SKM-1 (cell line): Measurements from ENCODE around the gene LONRF2.

Experiments
- DNase-seq: peaks from one replicate; lab custom pipeline; 2025; ENCODE audit not compliant: unreplicated experiment; lab: John Stamatoyannopoulos, UW

LONRF2 gene

DNA sequence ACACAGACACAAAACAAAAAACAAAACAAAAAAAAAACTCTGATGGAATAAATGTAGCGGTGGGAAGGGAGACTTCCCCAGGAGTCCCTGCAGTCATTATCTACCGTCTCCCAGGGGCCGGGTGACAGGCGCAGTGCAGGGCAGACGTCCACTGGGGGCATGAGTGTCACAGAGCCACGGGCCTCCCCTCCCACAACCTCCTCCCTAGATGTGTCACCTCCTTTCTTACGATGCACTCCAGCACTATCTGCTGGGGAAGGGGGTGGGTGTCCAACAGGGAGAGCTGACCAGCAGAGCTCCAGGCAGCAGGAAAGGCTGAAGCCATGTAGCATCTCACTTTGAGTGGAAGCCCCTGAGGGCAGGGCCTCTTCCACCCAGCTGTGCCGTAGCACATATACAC, 84.5 kb downstream of the LONRF2 start:
- no peak for DNase-seq

DNA sequence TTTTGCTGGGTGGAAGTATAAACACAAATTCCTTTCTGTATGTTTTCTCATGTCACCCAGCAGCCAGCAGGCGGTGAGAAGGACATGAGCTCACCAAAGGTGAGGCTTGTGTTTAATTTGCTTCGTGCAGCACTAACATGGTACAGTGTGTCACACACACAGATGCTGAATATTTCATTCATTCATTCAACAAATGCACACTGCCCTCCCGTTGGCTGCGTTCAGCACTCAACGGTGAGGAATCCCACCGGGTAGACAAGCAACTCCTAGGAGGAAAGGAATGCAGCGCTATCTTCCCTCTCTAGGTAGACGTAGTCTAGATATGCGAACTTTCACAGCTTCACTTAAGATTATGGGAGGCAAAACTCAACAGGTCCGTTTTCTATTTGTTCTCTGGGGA, 85.1 kb downstream of the LONRF2 start:
- no peak for DNase-seq

DNA sequence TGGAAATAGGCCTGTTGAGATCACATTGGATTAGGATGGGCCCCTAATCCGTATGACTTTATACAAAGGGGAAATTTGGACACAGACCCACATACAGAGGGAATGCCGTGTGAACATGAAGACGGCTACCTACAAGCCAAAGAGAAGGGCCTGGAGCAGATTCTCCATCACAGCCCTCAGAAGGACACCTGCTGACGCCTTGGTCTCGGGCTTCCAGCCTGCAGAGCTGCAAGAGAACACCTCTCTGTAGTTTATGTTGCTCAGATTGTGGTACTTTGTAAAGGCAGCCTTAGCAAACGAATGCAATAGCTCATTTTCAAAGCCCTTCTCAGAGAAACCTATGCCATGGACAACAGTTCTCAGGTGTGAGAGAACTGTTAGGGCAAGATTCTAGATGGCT, 86.1 kb downstream of the LONRF2 start:
- no peak for DNase-seq

DNA sequence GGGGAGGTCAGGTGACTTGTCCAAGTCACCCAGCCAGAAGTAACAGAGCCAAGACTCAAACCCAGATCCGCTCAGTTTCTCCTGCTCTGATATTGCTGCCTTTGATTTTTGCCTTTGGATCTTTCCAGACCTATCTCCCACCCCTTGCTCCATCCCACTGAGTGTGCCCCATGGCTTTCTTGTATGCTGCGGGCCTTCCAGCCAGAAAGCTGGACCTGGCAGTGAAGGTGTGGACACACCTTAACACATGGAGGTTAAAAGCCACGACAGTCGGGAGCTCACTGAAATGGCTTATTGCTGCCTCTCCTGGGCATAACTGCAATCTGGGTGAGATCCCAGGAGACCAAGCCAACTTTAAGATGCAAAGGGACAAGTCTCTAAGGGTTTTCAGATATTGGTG, 86.7 kb downstream of the LONRF2 start:
- DNase-seq: no peak

DNA sequence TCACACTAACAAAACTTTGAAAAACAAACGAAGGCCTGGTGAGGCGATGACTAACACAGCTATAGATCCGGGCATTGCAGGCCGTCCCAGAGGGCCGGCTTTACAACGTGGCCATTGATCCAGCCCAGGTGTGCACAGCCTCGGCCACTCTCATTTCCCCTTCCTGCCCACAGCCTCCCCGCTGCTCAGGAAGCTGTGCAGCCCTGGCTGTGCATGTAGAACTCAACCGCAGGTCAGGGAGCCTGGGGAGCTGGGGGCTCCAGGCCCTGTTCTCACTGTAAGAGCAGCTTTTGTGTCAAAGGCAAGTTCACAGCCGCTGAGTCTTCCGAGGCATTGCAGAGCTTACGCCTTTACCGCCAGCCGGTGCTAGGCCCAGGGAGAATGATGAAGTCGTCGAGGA, 87.2 kb downstream of the LONRF2 start:
- no peak for DNase-seq

DNA sequence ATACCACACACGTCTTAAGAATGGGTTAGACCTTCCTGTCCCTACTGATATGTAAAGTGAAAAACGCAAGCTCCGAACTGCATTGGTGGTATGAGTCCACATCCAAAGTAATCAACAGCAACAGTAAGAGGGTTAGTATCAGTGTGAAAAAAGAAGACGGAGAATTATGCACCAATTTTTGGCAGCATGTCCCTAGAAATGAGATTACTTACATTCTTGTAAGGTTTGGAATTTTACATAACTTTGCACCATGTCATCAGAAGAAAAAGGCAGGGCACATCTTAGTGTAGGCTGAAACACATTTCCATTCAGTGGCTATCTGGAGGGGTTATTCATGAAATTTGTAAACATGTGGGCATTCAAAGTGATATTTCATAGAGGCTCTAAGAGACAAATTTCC, 88.2 kb downstream of the LONRF2 start:
- DNase-seq: no peak

DNA sequence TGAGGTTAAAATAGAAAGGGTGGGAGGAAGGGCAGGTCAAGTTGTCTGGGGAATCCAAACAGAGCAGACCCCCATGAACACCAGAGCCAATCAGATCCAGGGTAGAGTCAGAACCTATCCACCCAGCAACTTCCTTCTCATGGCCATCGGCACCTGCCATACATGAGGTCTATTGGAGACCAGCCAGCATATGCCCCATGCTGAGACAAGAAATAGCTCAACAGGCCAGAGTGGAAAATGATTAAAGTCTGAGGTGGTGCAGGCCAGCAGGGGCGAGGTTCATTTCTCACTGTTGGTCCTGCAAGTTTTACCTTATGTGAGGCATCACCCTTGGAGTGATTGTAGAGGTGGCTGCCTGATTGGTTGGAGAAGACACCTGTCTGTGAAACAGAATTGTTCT, 89.2 kb downstream of the LONRF2 start:
- DNase-seq: no peak

DNA sequence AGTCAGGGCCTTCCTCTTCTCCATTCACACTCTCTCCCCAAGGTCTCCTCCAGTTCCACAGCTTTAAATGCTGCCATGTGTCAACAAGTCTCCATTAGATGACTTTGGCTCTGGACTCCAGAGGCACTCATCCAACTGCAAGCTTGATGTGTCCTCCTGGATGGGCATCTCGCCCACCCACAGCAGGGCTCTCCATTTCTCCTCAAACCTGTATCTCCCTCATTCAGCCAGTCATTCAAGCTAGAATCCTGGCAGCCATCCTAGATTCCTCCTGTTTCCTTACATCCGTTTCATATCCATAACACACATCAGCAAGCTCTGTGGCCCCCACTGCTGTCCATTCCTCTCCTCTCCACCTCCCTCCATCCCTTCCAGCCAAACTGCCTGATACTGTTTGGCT, 91.5 kb downstream of the LONRF2 start:
- no peak for DNase-seq

DNA sequence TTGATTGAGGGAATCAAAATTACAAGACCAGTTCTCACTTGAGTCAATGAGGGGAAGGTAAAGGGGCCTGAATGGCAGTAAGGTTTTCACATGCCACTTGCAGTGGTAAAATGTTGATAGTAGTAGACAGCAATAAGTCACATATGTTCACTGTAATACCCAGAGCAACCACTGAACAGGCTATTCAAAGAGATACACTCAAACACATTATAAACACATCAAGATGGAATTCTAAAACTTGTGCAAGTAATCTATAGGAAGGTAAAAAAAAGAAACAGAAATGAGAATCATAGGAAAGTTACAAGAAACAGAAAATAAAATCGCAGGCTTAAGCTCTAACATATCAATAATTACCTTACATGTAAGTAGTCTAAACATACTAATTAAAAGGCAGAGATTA, 93.3 kb downstream of the LONRF2 start:
- DNase-seq: no peak

DNA sequence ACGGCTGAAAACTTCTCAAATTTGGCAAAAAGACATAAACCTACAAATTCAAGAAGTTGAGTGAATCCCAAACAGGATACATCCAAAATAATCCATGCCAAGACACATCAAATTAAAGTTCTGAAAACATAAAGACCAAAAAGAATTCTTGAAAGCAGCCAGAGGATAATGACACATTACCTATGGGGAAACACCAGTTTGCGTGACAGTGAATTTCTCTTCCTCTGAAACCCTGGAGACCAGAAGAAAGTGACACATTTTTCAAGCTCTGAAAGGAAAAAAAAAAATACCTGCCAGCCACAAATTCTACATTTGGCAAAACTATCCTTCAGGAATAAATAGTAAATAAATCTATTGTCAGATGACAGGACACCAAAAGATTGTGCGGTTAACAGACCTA, 93.9 kb downstream of the LONRF2 start:
- no peak for DNase-seq

DNA sequence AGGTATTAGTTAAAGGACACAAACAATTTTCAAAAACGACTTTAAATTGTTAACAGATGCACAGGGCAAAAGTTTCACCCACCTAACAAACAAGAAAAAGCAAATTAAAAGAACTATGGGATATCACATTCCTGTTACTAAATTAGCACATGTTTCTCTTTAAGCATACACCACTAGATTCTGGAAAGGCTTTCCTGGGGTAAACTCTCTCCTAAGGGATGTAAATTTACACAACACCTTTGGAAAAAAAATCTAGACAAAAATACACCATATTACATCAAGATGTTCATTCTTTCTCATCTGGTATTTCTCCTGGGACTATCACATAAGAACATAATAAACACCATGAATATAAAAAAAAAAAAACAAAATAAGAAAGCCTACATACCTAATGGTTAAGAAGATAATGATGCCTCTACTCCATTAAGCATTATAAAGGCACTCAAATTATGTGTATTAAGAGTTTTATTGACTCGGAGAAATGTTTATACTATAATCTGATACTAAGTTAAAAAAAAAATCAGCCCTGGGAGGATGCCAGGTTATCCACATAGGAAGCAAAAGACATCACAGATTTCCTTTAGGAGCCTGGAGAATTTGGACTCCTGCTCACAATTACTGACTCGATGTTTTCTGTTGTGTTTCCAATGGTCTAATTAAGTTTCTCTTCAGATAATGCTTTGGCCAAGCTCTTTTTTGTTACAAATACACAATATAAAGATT, 97.2 kb downstream of the LONRF2 start:
- no peak for DNase-seq

DNA sequence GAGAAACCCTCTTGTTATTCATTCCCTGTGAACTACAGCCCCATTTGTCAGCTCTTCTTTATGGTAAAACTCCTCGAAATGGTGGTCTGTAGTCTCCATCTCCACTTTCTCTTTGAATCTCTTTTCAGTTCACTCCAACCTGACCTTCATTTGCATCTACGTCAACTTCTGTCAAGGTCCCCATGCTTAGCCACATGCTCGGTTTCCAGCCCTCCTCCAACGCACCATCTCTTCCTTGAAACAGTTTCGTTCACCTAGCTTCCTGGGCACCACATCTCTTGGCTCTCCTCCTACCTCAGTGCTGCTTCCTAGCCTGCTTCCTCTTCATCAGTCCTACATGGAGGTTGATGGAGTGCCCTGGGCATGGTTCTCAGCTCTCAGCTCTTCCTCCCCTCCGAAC, 98.8 kb downstream of the LONRF2 start:
- DNase-seq: no peak
